Measurements from ENCODE around the gene NPLOC4. TPM values are rescaled to one million over a fixed set of nuclear protein-coding genes. Genes with fewer than 3 reads are reported as not detected.
A peak's percentile ranks its signal among the peaks of the same experiment; 100 is the strongest.

NPLOC4 gene
- total and polyA plus RNA-seq, 9 of the 15 experiments (the other 6 are each of a cell fraction or from before 2014, with no cell fraction given) = 1.5 to 116 (median 64.5) TPM

DNA sequence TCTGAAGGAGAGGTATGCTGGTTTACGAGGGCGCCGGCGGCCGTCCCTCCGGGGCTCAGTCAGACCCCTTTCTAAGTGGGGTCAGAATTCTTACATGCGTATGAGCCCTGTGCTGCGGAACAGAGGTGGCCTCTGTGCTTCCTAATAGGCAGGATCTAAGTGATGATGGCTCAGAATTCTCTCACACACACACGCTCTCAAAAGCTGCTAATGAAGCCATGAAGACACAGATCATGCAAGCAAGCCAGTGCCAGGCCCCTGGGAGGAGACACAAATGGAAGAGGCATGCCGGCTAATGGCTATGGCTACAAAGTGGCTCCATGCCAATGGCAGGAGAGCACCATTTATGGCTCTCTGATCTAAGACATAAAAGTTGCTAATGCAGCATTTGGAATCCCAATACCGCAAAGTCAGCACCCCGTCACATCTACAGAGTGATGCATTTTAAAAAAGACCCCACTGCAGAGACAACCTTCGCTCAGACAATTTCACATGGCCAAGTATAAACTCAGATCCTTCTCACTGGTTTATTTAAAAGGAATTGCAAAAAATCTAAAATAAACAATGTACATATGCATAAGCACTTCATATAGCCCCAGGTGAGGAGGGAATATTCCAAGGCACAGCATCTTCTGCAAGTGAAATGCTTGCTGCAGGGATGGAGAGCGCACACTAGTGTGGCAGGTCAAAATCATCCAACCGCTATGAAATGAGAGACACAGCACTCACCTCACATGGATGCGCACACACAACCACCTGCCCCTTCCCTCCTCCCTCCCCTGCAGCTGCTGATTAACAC, 24.5 kb downstream of the NPLOC4 start:
- intact Hi-C loops (cut with micrococcal nuclease) (no loop called here), in situ Hi-C loops (cut with MboI) (no loop called here)
- Histone ChIP-seq H4K20me1 (replicated peaks; ENCODE audit: control insufficient read depth, insufficient read depth, low read length) (peaks cover 12% of the 10 kb centered on the region), H3K4me2 (ENCODE audit: insufficient read depth, low read length) (no peak overlapping the region), H2AFZ (ENCODE audit: low read depth, low read length) (no peak overlapping the region), H3K9me3 (replicated peaks; ENCODE audit: control insufficient read depth, insufficient read depth, low read depth, low read length) (no peaks in the 10 kb centered on the region), H3K9me1 (ENCODE audit: control insufficient read depth, insufficient read depth, low read length) (no peaks in the 10 kb centered on the region), H3K9ac (ENCODE audit: insufficient read depth in 1 of 2, low read depth in 2 of 2, low read length in 2 of 2) (no peak overlapping the region), H3K79me2 (ENCODE audit: control insufficient read depth, insufficient read depth, low read length) (peaks cover 64% of the 10 kb centered on the region), H3K27me3 (ENCODE audit: control insufficient read depth in 2 of 2, insufficient read depth in 2 of 2, low read length in 2 of 2) (no peaks in the 10 kb centered on the region), H3K27ac (ENCODE audit: extremely low read depth, low read depth, low read length) (no peak overlapping the region), H3K4me3 (no peak overlapping the region), H3K36me3 (ENCODE audit: control insufficient read depth, insufficient read depth, low read length) (peaks cover 86% of the 10 kb centered on the region), H3K4me1 (replicated peaks in 1 of 2; ENCODE audit: control insufficient read depth in 2 of 2, insufficient read depth in 2 of 2, low read length in 2 of 2) (no peaks in the 10 kb centered on the region)
- 83% methylated on average over 16 of the region's 16 CpGs for WGBS (ENCODE audit: insufficient coverage, low coverage, missing lambda C conversion rate)
- TF ChIP-seq ZNF740 (CRISPR knock-in tag; IDR thresholded peaks at IDR 0.05) = no peak
- TF ChIP-seq ZNF740 (tag; IDR thresholded peaks at IDR 0.05) = no peak
- no peak for TF ChIP-seq ZHX1 (conservative IDR thresholded peaks at IDR 0.05; ENCODE audit: low read length)
- no peak for TF ChIP-seq ZNF140 (CRISPR knock-in tag; IDR thresholded peaks at IDR 0.05)
- no peak for TF ChIP-seq ZNF274 (IDR thresholded peaks at IDR 0.05; ENCODE audit: borderline replicate concordance, low read depth, low read length)
- no peak for TF ChIP-seq MYC (IDR thresholded peaks at IDR 0.05; ENCODE audit: low read depth, low read length)
- no peak for TF ChIP-seq MYC (CRISPR knock-in tag; IDR thresholded peaks at IDR 0.05; ENCODE audit: borderline replicate concordance, low read depth)
- TF ChIP-seq CCNT2 (IDR thresholded peaks at IDR 0.05; ENCODE audit: borderline replicate concordance, extremely low read depth, insufficient read length, low read depth, low read length) = no peak
- TF ChIP-seq ZNF133 (CRISPR knock-in tag; IDR thresholded peaks at IDR 0.05) = no peak
- TF ChIP-seq NKRF (IDR thresholded peaks at IDR 0.05; ENCODE audit: borderline replicate concordance) = no peak
- TF ChIP-seq, protein P1, sequence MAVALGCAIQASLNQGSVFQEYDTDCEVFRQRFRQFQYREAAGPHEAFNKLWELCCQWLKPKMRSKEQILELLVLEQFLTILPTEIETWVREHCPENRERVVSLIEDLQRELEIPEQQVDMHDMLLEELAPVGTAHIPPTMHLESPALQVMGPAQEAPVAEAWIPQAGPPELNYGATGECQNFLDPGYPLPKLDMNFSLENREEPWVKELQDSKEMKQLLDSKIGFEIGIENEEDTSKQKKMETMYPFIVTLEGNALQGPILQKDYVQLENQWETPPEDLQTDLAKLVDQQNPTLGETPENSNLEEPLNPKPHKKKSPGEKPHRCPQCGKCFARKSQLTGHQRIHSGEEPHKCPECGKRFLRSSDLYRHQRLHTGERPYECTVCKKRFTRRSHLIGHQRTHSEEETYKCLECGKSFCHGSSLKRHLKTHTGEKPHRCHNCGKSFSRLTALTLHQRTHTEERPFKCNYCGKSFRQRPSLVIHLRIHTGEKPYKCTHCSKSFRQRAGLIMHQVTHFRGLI (CRISPR knock-in tag; IDR thresholded peaks at IDR 0.05) = no peak
- TF ChIP-seq ESRRA (IDR thresholded peaks at IDR 0.05; ENCODE audit: borderline replicate concordance, low read depth) = no peak
- TF ChIP-seq, protein P2, sequence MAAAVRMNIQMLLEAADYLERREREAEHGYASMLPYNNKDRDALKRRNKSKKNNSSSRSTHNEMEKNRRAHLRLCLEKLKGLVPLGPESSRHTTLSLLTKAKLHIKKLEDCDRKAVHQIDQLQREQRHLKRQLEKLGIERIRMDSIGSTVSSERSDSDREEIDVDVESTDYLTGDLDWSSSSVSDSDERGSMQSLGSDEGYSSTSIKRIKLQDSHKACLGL (CRISPR knock-in tag; IDR thresholded peaks at IDR 0.05; ENCODE audit: borderline replicate concordance, poor library complexity, severe bottlenecking) = no peak
- BruUV-seq (replicated peaks) = TSS peak; percentile 4
- ATAC-seq (no peak), FAIRE-seq (no peak), DNase-seq (ENCODE audit: extremely low read depth in 1 of 4, low spot score in 3 of 4) (no peak)
- POLR2A ChIA-PET = interaction anchor here (0.9 kb wide), 1 partner anchor 91 kb away, joined by 3 read pairs; the partner anchor contains the start of gene MRPL12
- CTCF ChIA-PET (ENCODE audit: low intra/inter-chr PET ratio) = no interaction called here

Data from K562 (cell line).